Spleen (tissue), 11 donors: ENCODE results near the gene RYR2. TPM values are rescaled to one million over a fixed set of nuclear protein-coding genes. Genes with fewer than 3 reads are reported as not detected.

Experiments
- DNase-seq: peaks from one replicate; pipeline ENCODE4 v3.0.0-alpha.2; 2020
- H3K27ac ChIP-seq, 8 donors: fragments of 200-600 bp; sonication (generic) in 7 of 8; 1 replicate in 4 of 8; 2 replicates in 4 of 8; pipeline versions ENCODE4 v1.5.0 to v1.8.0; 2016 to 2021; ENCODE audit warnings: inconsistent platforms in 4 of 8, mild to moderate bottlenecking in 4 of 8, moderate library complexity in 1 of 8
- H3K27me3 ChIP-seq, 7 donors: fragments of 200-600 bp; sonication (generic) in 6 of 7; replicated peaks in 1 of 7; 1 replicate in 4 of 7; 2 replicates in 3 of 7; pipeline versions ENCODE4 v1.5.0 to v1.8.0; 2016 to 2021; ENCODE audit warnings: inconsistent platforms in 3 of 7, mild to moderate bottlenecking in 1 of 7
- H3K36me3 ChIP-seq, 6 donors: fragments of 200-600 bp; sonication (generic) in 5 of 6; 1 replicate in 4 of 6; 2 replicates in 2 of 6; pipeline versions ENCODE4 v1.5.0 to v1.8.0; 2016 to 2021; ENCODE audit warnings: inconsistent platforms in 2 of 6
- H3K4me1 ChIP-seq, 6 donors: fragments of 200-600 bp; sonication (generic) in 5 of 6; 1 replicate in 3 of 6; 2 replicates in 3 of 6; pipeline versions ENCODE4 v1.5.0 to v1.8.0; 2016 to 2021; ENCODE audit warnings: inconsistent platforms in 3 of 6
- H3K4me3 ChIP-seq, 8 donors: fragments of 200-600 bp; sonication (generic) in 7 of 8; 1 replicate in 4 of 8; 2 replicates in 4 of 8; pipeline versions ENCODE4 v1.5.0 to v1.8.0; 2016 to 2021; ENCODE audit warnings: inconsistent platforms in 4 of 8, mild to moderate bottlenecking in 4 of 8, moderate library complexity in 2 of 8
- H3K9me3 ChIP-seq, 8 donors: fragments of 200-600 bp; sonication (generic) in 7 of 8; 1 replicate in 4 of 8; 2 replicates in 4 of 8; pipeline versions ENCODE4 v1.5.0 to v1.8.0; 2016 to 2021; ENCODE audit warnings: inconsistent platforms in 4 of 8
- POLR2A ChIP-seq, 3 donors: fragments of 450-650 bp; IDR thresholded peaks; one replicate each; pipeline ENCODE4 v1.5.1; 2017; ENCODE audit warnings: antibody characterized with exemption in 3 of 3, mild to moderate bottlenecking in 1 of 3
- POLR2AphosphoS5 ChIP-seq, 3 donors: sonication (generic); formaldehyde crosslinking; IDR thresholded peaks; one replicate each; pipeline ENCODE4 v1.5.1; 2017; ENCODE audit warnings: antibody characterized with exemption in 3 of 3
- WGBS, 5 donors: extraction: QIAGEN DNeasy Blood & Tissue Kit in 3 of 5; methylation state at CpG; one replicate each; pipeline versions ENCODE4 v1.1.5 to v1.1.7; 2013 to 2018; 5-methylcytosine and 5-hydroxymethylcytosine counted together
- intact Hi-C: fragments of 100-400 bp; cut with DNase I; formaldehyde crosslinking; loops from one replicate; pipeline ENCODE4 v1.15.0; 2023; ENCODE audit warnings: low total_unique reads
- polyA plus RNA-seq, 3 donors: library from polyadenylated mRNA; stranded (reverse); fragments of 200-250 nt; gene quantifications; one replicate each; pipeline ENCODE4 v1.2.1, GENCODE V29; 2013
- total RNA-seq, 7 donors: library from RNA; depleted of rRNA in 3 of 7; stranded (reverse); fragments of >200 nt in 3 of 7; fragmentation: NEBNext Ultra II Directional in 4 of 7; extraction: Animal tissue kit (Norgen Biotek cat#: 25700) in 4 of 7; gene quantifications; one replicate each; pipeline versions ENCODE4 v1.1.0 to v1.2.1, GENCODE V29; 2016 to 2021
- TF ChIP-seq, protein P1 (sequence below), 11 experiments: fragments of 200-600 bp in 7 of 11; fragments of 450-650 bp in 4 of 11; sonication (generic) in 4 of 11; IDR thresholded peaks in 8 of 11; conservative IDR thresholded peaks in 3 of 11; 1 replicate in 7 of 11; 2 replicates in 4 of 11; pipeline versions ENCODE4 v1.4.0 to v1.8.0; 2016 to 2021; ENCODE audit warnings: antibody characterized with exemption in 11 of 11, inconsistent platforms in 4 of 11, mild to moderate bottlenecking in 1 of 11
- donor health status: healthy with polysubstance abuse.
- donor health status: DM: no; HTN: no; CAD: no; lungs with moderate emphysema.
- donor health status: DM: no; HTN: no; CAD: no.
- donor health status: Bipolar disorder and iron deficiency.
- donor health status: healthy.
- donor health status: DM: no; HTN: no; CAD: no.
- donor health status: DM: yes; HTN: yes; CAD: no.

RYR2 gene
- total and polyA plus RNA-seq, 10 donors = 0.12 to 7.1 (median 3.7) TPM

DNA sequence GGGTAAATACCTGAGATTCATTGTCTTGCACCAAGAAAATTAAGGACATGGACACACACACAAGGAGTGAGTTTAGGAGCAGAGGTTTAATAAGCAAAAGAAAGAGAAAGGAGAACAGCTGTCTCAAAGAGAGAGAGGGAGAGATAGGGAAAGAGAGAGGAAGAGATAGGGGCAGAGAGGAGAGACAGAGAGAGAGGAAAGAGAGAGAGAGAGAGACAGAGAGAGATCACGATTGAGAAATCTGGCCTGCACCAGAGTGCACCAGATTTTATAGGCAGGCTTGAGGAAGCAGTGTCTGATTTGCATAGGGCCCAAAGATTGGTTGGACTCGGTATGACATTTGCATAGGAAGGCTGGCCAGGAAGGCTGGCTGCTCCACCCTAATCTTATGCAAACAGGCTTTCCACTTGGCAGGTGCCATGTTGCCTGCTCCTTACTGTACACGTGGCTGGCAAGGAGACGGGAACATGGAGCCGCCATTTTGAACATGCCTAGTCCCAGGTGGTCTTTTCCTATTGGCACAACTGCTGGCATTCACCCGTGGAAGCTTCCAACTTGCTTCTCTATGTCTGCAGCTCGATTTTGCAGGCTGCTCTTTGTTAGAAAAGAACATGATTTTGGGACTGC, 428.8 kb downstream of the RYR2 start:
- TF ChIP-seq POLR2AphosphoS5 (IDR thresholded peaks at IDR 0.05) = no peak
- no peak for TF ChIP-seq POLR2A (IDR thresholded peaks at IDR 0.05)
- TF ChIP-seq, protein P1, sequence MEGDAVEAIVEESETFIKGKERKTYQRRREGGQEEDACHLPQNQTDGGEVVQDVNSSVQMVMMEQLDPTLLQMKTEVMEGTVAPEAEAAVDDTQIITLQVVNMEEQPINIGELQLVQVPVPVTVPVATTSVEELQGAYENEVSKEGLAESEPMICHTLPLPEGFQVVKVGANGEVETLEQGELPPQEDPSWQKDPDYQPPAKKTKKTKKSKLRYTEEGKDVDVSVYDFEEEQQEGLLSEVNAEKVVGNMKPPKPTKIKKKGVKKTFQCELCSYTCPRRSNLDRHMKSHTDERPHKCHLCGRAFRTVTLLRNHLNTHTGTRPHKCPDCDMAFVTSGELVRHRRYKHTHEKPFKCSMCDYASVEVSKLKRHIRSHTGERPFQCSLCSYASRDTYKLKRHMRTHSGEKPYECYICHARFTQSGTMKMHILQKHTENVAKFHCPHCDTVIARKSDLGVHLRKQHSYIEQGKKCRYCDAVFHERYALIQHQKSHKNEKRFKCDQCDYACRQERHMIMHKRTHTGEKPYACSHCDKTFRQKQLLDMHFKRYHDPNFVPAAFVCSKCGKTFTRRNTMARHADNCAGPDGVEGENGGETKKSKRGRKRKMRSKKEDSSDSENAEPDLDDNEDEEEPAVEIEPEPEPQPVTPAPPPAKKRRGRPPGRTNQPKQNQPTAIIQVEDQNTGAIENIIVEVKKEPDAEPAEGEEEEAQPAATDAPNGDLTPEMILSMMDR (IDR thresholded peaks at IDR 0.05 in 8 of 11, conservative IDR thresholded peaks at IDR 0.05 in 3 of 11) = no peak
- no peak for DNase-seq
- H3K36me3 ChIP-seq = no peaks in the 10 kb centered on the region
- no peak overlapping the region for H3K27ac ChIP-seq
- no peak overlapping the region for H3K4me3 ChIP-seq
- 66 to 79% (median 71%) methylated on average over 7 of the region's 7 CpGs for WGBS, 5 donors
- H3K4me1 ChIP-seq = no peaks in the 10 kb centered on the region
- H3K27me3 ChIP-seq = no peaks in the 10 kb centered on the region
- intact Hi-C loops = no loop called here
- H3K9me3 ChIP-seq = no peaks in the 10 kb centered on the region

DNA sequence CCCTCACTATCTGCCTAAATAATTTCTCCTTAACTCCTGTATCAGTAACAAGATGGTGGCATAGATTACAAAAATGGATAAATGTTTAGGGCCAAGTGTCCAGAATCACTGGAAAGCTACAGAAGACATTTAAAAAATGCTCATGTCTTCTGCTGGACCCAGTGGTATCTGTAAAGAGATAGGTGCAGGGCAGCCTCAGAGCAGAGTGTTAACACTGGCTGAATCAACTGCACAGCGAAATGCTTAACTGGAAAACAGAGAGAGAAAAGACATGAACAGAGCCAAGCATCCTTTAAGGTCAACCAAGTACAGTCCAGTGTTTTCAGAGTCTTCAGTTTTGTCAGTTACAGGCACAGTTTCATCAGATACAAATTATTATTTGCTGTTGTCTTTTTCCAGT, 429.4 kb downstream of the RYR2 start:
- TF ChIP-seq, protein P1 (IDR thresholded peaks at IDR 0.05 in 8 of 11, conservative IDR thresholded peaks at IDR 0.05 in 3 of 11) = no peak
- TF ChIP-seq POLR2A (IDR thresholded peaks at IDR 0.05) = no peak
- DNase-seq = no peak
- Histone ChIP-seq H3K27ac (no peak overlapping the region), H3K4me1 (no peaks in the 10 kb centered on the region), H3K36me3 (no peaks in the 10 kb centered on the region), H3K27me3 (no peaks in the 10 kb centered on the region), H3K4me3 (no peak overlapping the region), H3K9me3 (no peaks in the 10 kb centered on the region)
- intact Hi-C loops = no loop called here
- 0 to 71% (median 35%) methylated on average over 1 of the region's 1 CpG for WGBS, 5 donors

DNA sequence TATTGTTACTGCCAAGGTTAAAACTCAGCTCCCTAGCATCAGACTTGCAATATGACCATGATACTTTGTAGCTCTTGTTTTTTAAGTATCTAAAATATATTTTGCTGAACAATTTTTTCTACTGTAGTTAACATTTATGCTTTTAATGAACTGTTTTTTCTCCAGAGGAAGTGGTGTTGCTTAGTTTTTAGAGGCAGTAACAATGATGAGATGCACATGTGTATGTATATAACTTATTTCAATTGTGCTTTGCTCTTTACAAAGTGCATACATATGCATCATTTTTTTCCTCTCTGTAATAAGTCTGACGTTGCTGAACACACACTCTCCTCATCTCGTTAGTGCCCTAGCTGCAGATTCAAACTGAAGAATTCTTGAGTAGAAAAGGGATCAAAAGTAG, 430.0 kb downstream of the RYR2 start:
- TF ChIP-seq POLR2A (IDR thresholded peaks at IDR 0.05) (no peak), POLR2AphosphoS5 (IDR thresholded peaks at IDR 0.05) (no peak)
- TF ChIP-seq, protein P1 (IDR thresholded peaks at IDR 0.05 in 8 of 11, conservative IDR thresholded peaks at IDR 0.05 in 3 of 11) = no peak

DNA sequence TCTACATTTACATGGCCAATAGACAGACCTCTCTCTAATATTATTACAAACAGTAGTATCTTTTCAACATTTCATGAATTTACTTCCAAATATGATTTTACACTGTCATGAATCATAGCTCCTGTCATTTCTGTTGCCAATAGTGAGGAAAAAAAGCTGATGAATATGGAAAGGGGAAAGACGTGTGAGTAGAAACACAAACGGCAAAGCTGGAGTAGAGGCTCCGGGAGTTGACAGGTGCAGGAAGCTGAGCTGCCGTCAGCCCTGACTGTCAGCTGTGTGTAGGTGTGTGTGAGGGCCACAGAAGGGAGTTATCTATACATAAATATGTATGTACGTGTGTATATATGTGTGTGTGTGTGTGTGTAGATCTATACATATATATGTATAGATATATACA, 431.9 kb downstream of the RYR2 start:
- Histone ChIP-seq H3K36me3 (no peaks in the 10 kb centered on the region), H3K4me3 (no peak overlapping the region), H3K27me3 (no peaks in the 10 kb centered on the region), H3K4me1 (no peaks in the 10 kb centered on the region), H3K27ac (no peak overlapping the region), H3K9me3 (no peaks in the 10 kb centered on the region)
- 79 to 91% (median 85%) methylated on average over 5 of the region's 5 CpGs for WGBS, 5 donors
- TF ChIP-seq POLR2A (IDR thresholded peaks at IDR 0.05) (no peak), POLR2AphosphoS5 (IDR thresholded peaks at IDR 0.05) (no peak)
- TF ChIP-seq, protein P1 (IDR thresholded peaks at IDR 0.05 in 8 of 11, conservative IDR thresholded peaks at IDR 0.05 in 3 of 11) = no peak
- no peak for DNase-seq
- intact Hi-C loops = no loop called here

More for the DNA sequence above, 430.0 kb downstream of the RYR2 start:
- no peaks in the 10 kb centered on the region for H3K4me1 ChIP-seq
- no peak overlapping the region for H3K27ac ChIP-seq
- WGBS, 5 donors = 0 to 61% (median 32%) methylated on average over 2 of the region's 2 CpGs
- intact Hi-C loops = no loop called here
- no peak overlapping the region for H3K4me3 ChIP-seq
- H3K36me3 ChIP-seq = no peaks in the 10 kb centered on the region
- H3K9me3 ChIP-seq = no peaks in the 10 kb centered on the region
- DNase-seq = no peak
- H3K27me3 ChIP-seq = no peaks in the 10 kb centered on the region
